ENCODE data around the gene TMEM53.

The TMEM53 gene

GRCh38 chr1:44684525-44684924, 10.2 kb upstream of the TMEM53 start:
- H3K9me3 ChIP-seq (ENCODE audit: insufficient read depth, low read length, severe bottlenecking): no peaks in the 10 kb centered on the region
- H3K79me2 ChIP-seq (ENCODE audit: insufficient read depth, low read length): no peaks in the 10 kb centered on the region
- peaks cover 4% of the 10 kb centered on the region for H3K27me3 ChIP-seq (ENCODE audit: insufficient read depth, low read length, poor library complexity)
- H4K20me1 ChIP-seq (ENCODE audit: insufficient read depth, low read length): no peaks in the 10 kb centered on the region
- H3K9ac ChIP-seq (ENCODE audit: low read depth, low read length): no peak overlapping the region
- no peak overlapping the region for H3K27ac ChIP-seq (ENCODE audit: low read length)
- H2AFZ ChIP-seq (ENCODE audit: low read depth, low read length): no peak overlapping the region
- H3K4me1 ChIP-seq (ENCODE audit: insufficient read depth, low read length): no peaks in the 10 kb centered on the region
- no peak overlapping the region for H3K4me3 ChIP-seq (ENCODE audit: low read depth in 1 of 2, low read length in 2 of 2)
- DNase-seq: no peak
- TF ChIP-seq CTCF (IDR thresholded peaks at IDR 0.05; ENCODE audit: borderline replicate concordance, extremely low read depth, low read length, poor library complexity, severe bottlenecking) (no peak), EZH2 (IDR thresholded peaks at IDR 0.05; ENCODE audit: borderline replicate concordance, low read depth, low read length, severe bottlenecking) (no peak)
- ATAC-seq (ENCODE audit: insufficient read depth, low read depth): no peak
- no peak overlapping the region for H3K4me2 ChIP-seq (ENCODE audit: insufficient read depth, low read length)
- no peaks in the 10 kb centered on the region for H3K36me3 ChIP-seq (ENCODE audit: insufficient read depth, low read length)

- no peak for ATAC-seq (ENCODE audit: insufficient read depth, low read depth)
- H3K27me3 ChIP-seq (ENCODE audit: insufficient read depth, low read length, poor library complexity): no peaks in the 10 kb centered on the region
Measured at GRCh38 chr1:44682883-44683265, 8.6 kb upstream of the TMEM53 start.

GRCh38 chr1:44681905-44682882, 7.9 kb upstream of the TMEM53 start:
- no peak overlapping the region for H3K4me3 ChIP-seq (ENCODE audit: low read depth in 1 of 2, low read length in 2 of 2)
- no peaks in the 10 kb centered on the region for H3K9me3 ChIP-seq (ENCODE audit: insufficient read depth, low read length, severe bottlenecking)
- no peak for DNase-seq
- no peak overlapping the region for H2AFZ ChIP-seq (ENCODE audit: low read depth, low read length)
- H4K20me1 ChIP-seq (ENCODE audit: insufficient read depth, low read length): no peaks in the 10 kb centered on the region
- TF ChIP-seq EZH2 (IDR thresholded peaks at IDR 0.05; ENCODE audit: borderline replicate concordance, low read depth, low read length, severe bottlenecking) (no peak), CTCF (IDR thresholded peaks at IDR 0.05; ENCODE audit: borderline replicate concordance, extremely low read depth, low read length, poor library complexity, severe bottlenecking) (no peak)
- ATAC-seq (ENCODE audit: insufficient read depth, low read depth): no peak
- no peak overlapping the region for H3K9ac ChIP-seq (ENCODE audit: low read depth, low read length)
- H3K4me1 ChIP-seq (ENCODE audit: insufficient read depth, low read length): no peaks in the 10 kb centered on the region
- no peaks in the 10 kb centered on the region for H3K79me2 ChIP-seq (ENCODE audit: insufficient read depth, low read length)
- peaks cover 3% of the 10 kb centered on the region for H3K27me3 ChIP-seq (ENCODE audit: insufficient read depth, low read length, poor library complexity)
- no peaks in the 10 kb centered on the region for H3K36me3 ChIP-seq (ENCODE audit: insufficient read depth, low read length)
- H3K27ac ChIP-seq (ENCODE audit: low read length): no peak overlapping the region
- H3K4me2 ChIP-seq (ENCODE audit: insufficient read depth, low read length): no peak overlapping the region

More at GRCh38 chr1:44682883-44683265, 8.6 kb upstream of the TMEM53 start:
- no peak overlapping the region for H3K9ac ChIP-seq (ENCODE audit: low read depth, low read length)
- no peak overlapping the region for H3K27ac ChIP-seq (ENCODE audit: low read length)
- no peaks in the 10 kb centered on the region for H3K9me3 ChIP-seq (ENCODE audit: insufficient read depth, low read length, severe bottlenecking)
- H3K4me2 ChIP-seq (ENCODE audit: insufficient read depth, low read length): no peak overlapping the region
- H3K4me1 ChIP-seq (ENCODE audit: insufficient read depth, low read length): no peaks in the 10 kb centered on the region
- no peaks in the 10 kb centered on the region for H4K20me1 ChIP-seq (ENCODE audit: insufficient read depth, low read length)
- DNase-seq: no peak
- H3K79me2 ChIP-seq (ENCODE audit: insufficient read depth, low read length): no peaks in the 10 kb centered on the region
- TF ChIP-seq CTCF (IDR thresholded peaks at IDR 0.05; ENCODE audit: borderline replicate concordance, extremely low read depth, low read length, poor library complexity, severe bottlenecking) (no peak), EZH2 (IDR thresholded peaks at IDR 0.05; ENCODE audit: borderline replicate concordance, low read depth, low read length, severe bottlenecking) (no peak)
- H2AFZ ChIP-seq (ENCODE audit: low read depth, low read length): no peak overlapping the region
- no peaks in the 10 kb centered on the region for H3K36me3 ChIP-seq (ENCODE audit: insufficient read depth, low read length)
- H3K4me3 ChIP-seq (ENCODE audit: low read depth in 1 of 2, low read length in 2 of 2): no peak overlapping the region

Measured in DND-41 (cell line).